ENCODE measurements around the gene CMSS1. TPM values are rescaled to one million over a fixed set of nuclear protein-coding genes. Genes with fewer than 3 reads are reported as not detected.

The CMSS1 gene
- total RNA-seq, 4 donors from 2014 or later: 2.4 to 29.9 (median 5.2) TPM

DNA sequence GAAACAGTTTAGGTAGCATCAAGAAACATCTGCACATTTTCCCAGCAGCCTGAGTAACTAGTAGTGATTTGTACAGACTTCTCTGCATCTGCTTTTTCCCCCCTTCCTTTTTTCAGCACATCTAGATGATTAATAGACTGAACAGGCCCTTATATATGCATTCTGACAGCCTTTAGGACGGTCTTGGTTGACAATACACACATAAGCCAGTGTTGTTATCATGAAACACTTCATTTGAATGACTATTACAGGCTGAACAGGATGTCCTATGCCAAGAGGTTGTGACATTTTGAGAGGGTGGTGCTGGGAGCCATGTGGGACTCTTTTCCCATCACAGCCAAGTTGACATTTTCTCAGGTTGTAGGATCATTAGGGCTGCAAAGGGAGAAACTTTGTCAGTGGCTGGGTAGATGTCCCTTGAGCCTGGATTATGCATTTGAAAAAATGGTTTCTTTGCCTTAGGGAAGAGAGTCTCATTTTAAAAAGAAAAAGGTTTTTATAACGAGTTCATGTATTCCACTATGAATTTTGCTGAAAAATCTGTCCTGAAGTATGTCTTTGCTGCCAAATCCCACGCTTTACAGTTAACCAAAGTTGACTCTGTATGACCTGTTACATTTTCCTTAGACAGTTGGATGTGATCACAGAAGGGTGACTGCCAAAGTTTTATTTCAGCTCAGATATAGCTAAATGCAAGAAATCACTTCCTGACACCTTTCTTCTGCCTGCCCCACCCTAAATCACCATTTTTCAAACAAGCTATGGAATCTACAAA lies 223.0 kb downstream of the CMSS1 start:
- intact Hi-C loops (cut with DNase I; ENCODE audit: low total_unique reads) (no loop called here), in situ Hi-C loops (cut with MboI; ENCODE audit: low pct_ligation_motif_present in 1 of 4, low pct_unique_long_range_greater_than_20kb in 1 of 4, low sequenced_read_pairs in 3 of 4) (no loop called here)
- TF ChIP-seq POLR2A (IDR thresholded peaks at IDR 0.05) (no peak), EP300 (IDR thresholded peaks at IDR 0.05; ENCODE audit: low read depth) (peak; percentile 84), POLR2AphosphoS5 (IDR thresholded peaks at IDR 0.05) (peak; percentile 35 to 78 (median 66))
- TF ChIP-seq, protein P1, sequence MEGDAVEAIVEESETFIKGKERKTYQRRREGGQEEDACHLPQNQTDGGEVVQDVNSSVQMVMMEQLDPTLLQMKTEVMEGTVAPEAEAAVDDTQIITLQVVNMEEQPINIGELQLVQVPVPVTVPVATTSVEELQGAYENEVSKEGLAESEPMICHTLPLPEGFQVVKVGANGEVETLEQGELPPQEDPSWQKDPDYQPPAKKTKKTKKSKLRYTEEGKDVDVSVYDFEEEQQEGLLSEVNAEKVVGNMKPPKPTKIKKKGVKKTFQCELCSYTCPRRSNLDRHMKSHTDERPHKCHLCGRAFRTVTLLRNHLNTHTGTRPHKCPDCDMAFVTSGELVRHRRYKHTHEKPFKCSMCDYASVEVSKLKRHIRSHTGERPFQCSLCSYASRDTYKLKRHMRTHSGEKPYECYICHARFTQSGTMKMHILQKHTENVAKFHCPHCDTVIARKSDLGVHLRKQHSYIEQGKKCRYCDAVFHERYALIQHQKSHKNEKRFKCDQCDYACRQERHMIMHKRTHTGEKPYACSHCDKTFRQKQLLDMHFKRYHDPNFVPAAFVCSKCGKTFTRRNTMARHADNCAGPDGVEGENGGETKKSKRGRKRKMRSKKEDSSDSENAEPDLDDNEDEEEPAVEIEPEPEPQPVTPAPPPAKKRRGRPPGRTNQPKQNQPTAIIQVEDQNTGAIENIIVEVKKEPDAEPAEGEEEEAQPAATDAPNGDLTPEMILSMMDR (IDR thresholded peaks at IDR 0.05): no peak

GRCh38 chr3:100041328-100041749 lies 223.7 kb downstream of the CMSS1 start:
- intact Hi-C loops (cut with DNase I; ENCODE audit: low total_unique reads) (no loop called here), in situ Hi-C loops (cut with MboI; ENCODE audit: low pct_ligation_motif_present in 1 of 4, low pct_unique_long_range_greater_than_20kb in 1 of 4, low sequenced_read_pairs in 3 of 4) (no loop called here)
- no peak for DNase-seq
- Histone ChIP-seq H3K36me3 (no peaks in the 10 kb centered on the region), H3K27me3 (no peaks in the 10 kb centered on the region), H3K9me3 (no peaks in the 10 kb centered on the region), H3K27ac (peak overlapping the region; percentile 78 to 89 (median 82)), H3K4me1 (peaks cover 25 to 61% (median 39%) of the 10 kb centered on the region in 4 donors), H3K4me3 (no peak overlapping the region)
- 20 to 29% methylated on average over 1 of the region's 1 CpG for WGBS, 2 donors (ENCODE audit: low coverage in 1 of 2)
- TF ChIP-seq POLR2A (IDR thresholded peaks at IDR 0.05) (no peak), POLR2AphosphoS5 (IDR thresholded peaks at IDR 0.05) (peak; percentile 82 to 83 (median 82)), EP300 (IDR thresholded peaks at IDR 0.05; ENCODE audit: low read depth) (peak; percentile 86)
- TF ChIP-seq, protein P1 (IDR thresholded peaks at IDR 0.05): no peak

More for the DNA sequence above, 223.0 kb downstream of the CMSS1 start:
- H3K36me3 ChIP-seq: no peaks in the 10 kb centered on the region
- no peaks in the 10 kb centered on the region for H3K27me3 ChIP-seq
- no peak overlapping the region for H3K4me3 ChIP-seq
- DNase-seq: no peak
- H3K4me1 ChIP-seq: peaks cover 25 to 56% (median 36%) of the 10 kb centered on the region in 4 donors
- H3K27ac ChIP-seq: peak overlapping the region; percentile 78 to 89 (median 82)
- WGBS, 2 donors (ENCODE audit: low coverage in 1 of 2): 30 to 33% methylated on average over 1 to 3 of the region's 3 CpGs
- H3K9me3 ChIP-seq: no peaks in the 10 kb centered on the region

- intact Hi-C loops (cut with DNase I; ENCODE audit: low total_unique reads): no loop called here
- Histone ChIP-seq H3K9me3 (no peaks in the 10 kb centered on the region), H3K27me3 (no peaks in the 10 kb centered on the region), H3K36me3 (no peaks in the 10 kb centered on the region), H3K4me3 (no peak overlapping the region), H3K4me1 (peaks cover 26 to 72% (median 46%) of the 10 kb centered on the region in 4 donors), H3K27ac (peak overlapping the region; percentile 78 to 89 (median 82))
- TF ChIP-seq POLR2A (IDR thresholded peaks at IDR 0.05) (no peak), EP300 (IDR thresholded peaks at IDR 0.05; ENCODE audit: low read depth) (peak; percentile 4), POLR2AphosphoS5 (IDR thresholded peaks at IDR 0.05) (peak in 2 of 3 donors; percentile 19 to 26)
- TF ChIP-seq, protein P1 (IDR thresholded peaks at IDR 0.05): peak in 1 of 5 experiments; percentile 8
- 16 to 39% methylated on average over 3 to 6 of the region's 6 CpGs for WGBS, 2 donors (ENCODE audit: low coverage in 1 of 2)
- in situ Hi-C loops (cut with MboI; ENCODE audit: low pct_ligation_motif_present in 1 of 4, low pct_unique_long_range_greater_than_20kb in 1 of 4, low sequenced_read_pairs in 3 of 4): no loop called here
- DNase-seq: no peak
Measured at GRCh38 chr3:100042166-100042981, 224.7 kb downstream of the CMSS1 start.

- peak overlapping the region; percentile 78 to 89 (median 82) for H3K27ac ChIP-seq
- H3K9me3 ChIP-seq: no peaks in the 10 kb centered on the region
- DNase-seq: no peak
- no peak overlapping the region for H3K4me3 ChIP-seq
- WGBS, 2 donors (ENCODE audit: low coverage in 1 of 2): 65 to 86% methylated on average over 1 of the region's 1 CpG
- no peaks in the 10 kb centered on the region for H3K36me3 ChIP-seq
- H3K27me3 ChIP-seq: no peaks in the 10 kb centered on the region
- intact Hi-C loops (cut with DNase I; ENCODE audit: low total_unique reads) (no loop called here), in situ Hi-C loops (cut with MboI; ENCODE audit: low pct_ligation_motif_present in 1 of 4, low pct_unique_long_range_greater_than_20kb in 1 of 4, low sequenced_read_pairs in 3 of 4) (no loop called here)
- TF ChIP-seq EP300 (IDR thresholded peaks at IDR 0.05; ENCODE audit: low read depth) (no peak), POLR2AphosphoS5 (IDR thresholded peaks at IDR 0.05) (no peak), POLR2A (IDR thresholded peaks at IDR 0.05) (no peak)
- TF ChIP-seq, protein P1 (IDR thresholded peaks at IDR 0.05): no peak
- H3K4me1 ChIP-seq: peaks cover 35 to 81% (median 55%) of the 10 kb centered on the region in 4 donors
Measured at GRCh38 chr3:100043271-100043670, 225.6 kb downstream of the CMSS1 start.
